Activated CD4-positive, alpha-beta T cell treated with anti-CD3 and anti-CD28 coated beads, Interleukin-2, amount 10 ng/mL, durations not matched to agents 7 days and 5 days (primary cell): ENCODE data around the gene USP48. TPM values are rescaled to one million over a fixed set of nuclear protein-coding genes. Genes with fewer than 3 reads are reported as not detected.

ENCODE experiments used
- CTCF ChIA-PET: fragments of 350-600 bp; sonication (Branson Sonifier 250); formaldehyde crosslinking; loops from one replicate; lab custom pipeline; 2021; ENCODE audit warnings: antibody characterized with exemption; lab: Charles Lee
- POLR2A ChIA-PET: fragments of 350-600 bp; sonication (Branson Sonifier 250); formaldehyde crosslinking; loops from one replicate; lab custom pipeline; 2021; ENCODE audit warnings: antibody characterized with exemption; lab: Charles Lee
- DNase-seq: peaks from one replicate; pipeline ENCODE4 v3.0.0-alpha.2; 2020
- H3K27ac Mint-ChIP-seq: one replicate; pipeline ENCODE4 v1.8.0; 2021; ENCODE audit warnings: mild to moderate bottlenecking, moderate library complexity, mixed read lengths
- H3K27me3 Mint-ChIP-seq: one replicate; pipeline ENCODE4 v1.8.0; 2021; ENCODE audit warnings: mixed read lengths
- H3K36me3 Mint-ChIP-seq: one replicate; pipeline ENCODE4 v1.8.0; 2021; ENCODE audit warnings: low read depth, mixed read lengths
- H3K4me1 Mint-ChIP-seq: one replicate; pipeline ENCODE4 v1.8.0; 2021; ENCODE audit warnings: mixed read lengths
- H3K4me3 Mint-ChIP-seq: one replicate; pipeline ENCODE4 v1.8.0; 2021; ENCODE audit warnings: mild to moderate bottlenecking, moderate library complexity, mixed read lengths
- H3K9me3 Mint-ChIP-seq: one replicate; pipeline ENCODE4 v1.8.0; 2021; ENCODE audit warnings: mixed read lengths
- total RNA-seq, 2 experiments: library from RNA; stranded (reverse); gene quantifications; one replicate each; pipeline ENCODE4 v1.2.3, GENCODE V29; 2021

Gene USP48
- total RNA-seq, 2 experiments from 2014 or later = 70.9 to 80.6 TPM

DNA sequence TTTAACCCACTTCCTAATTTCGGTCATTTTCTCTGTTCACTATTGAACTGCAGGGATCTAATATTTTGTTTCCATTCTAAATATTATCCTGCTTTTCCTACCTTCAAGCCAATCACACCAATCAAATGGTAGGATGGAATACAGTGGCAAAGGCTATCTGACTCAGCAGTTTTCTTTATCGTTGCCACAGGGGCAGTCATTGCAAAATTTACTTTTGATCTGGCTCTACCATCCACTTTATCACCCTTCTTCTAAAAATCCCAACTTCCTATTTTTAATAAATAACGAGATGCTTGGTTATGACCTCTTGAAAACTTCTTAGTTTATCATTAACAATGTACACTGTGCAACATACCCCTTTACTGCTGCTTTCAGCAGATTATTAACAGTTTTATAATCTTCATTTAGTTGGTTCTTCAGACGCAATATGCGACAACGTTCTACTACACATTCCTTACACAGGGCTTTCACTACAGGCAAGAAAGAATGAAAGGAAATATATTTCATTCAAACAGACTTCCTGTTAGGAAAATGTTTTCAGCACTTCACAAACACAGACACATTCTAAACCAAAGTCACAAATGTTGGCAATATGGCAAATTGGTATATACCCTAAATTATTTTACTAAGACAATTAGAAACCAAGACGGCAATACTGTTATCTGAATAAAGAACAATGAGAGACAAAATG lies 61.5 kb downstream of the USP48 start:
- peaks cover 43% of the 10 kb centered on the region for H3K36me3 Mint-ChIP-seq
- H3K4me1 Mint-ChIP-seq = no peaks in the 10 kb centered on the region
- H3K9me3 Mint-ChIP-seq = no peaks in the 10 kb centered on the region
- no peak overlapping the region for H3K27ac Mint-ChIP-seq
- CTCF ChIA-PET = interaction anchor here (0.6 kb wide), 1 partner anchor 23 kb away, joined by 3 read pairs; no protein-coding TSS in a partner anchor
- DNase-seq = no peak
- no peaks in the 10 kb centered on the region for H3K27me3 Mint-ChIP-seq
- H3K4me3 Mint-ChIP-seq = no peak overlapping the region
- POLR2A ChIA-PET = no interaction called here

DNA sequence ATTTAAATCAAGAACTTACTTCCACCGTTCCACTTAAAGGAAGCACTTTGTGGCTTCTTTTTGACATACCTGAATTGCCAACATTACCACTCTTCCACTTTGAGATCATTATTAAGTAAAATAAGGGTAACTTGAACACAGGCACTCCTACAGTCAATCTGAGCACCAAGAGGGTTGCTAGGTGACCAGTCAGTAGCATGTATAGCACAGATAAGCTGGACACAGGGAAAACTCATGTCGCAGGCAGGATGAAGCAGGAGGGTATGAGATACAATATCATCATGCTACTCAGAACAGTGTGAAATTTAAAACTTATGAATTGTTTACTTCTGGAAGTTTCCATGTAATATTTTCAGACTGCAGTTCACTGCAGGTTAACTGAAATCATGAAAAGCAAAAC lies 66.8 kb downstream of the USP48 start:
- no peaks in the 10 kb centered on the region for H3K9me3 Mint-ChIP-seq
- ChIA-PET CTCF (no interaction called here), POLR2A (no interaction called here)
- peaks cover 2% of the 10 kb centered on the region for H3K4me1 Mint-ChIP-seq
- H3K27ac Mint-ChIP-seq = no peak overlapping the region
- peaks cover 59% of the 10 kb centered on the region for H3K36me3 Mint-ChIP-seq
- H3K4me3 Mint-ChIP-seq = no peak overlapping the region
- no peaks in the 10 kb centered on the region for H3K27me3 Mint-ChIP-seq
- DNase-seq = no peak

DNA sequence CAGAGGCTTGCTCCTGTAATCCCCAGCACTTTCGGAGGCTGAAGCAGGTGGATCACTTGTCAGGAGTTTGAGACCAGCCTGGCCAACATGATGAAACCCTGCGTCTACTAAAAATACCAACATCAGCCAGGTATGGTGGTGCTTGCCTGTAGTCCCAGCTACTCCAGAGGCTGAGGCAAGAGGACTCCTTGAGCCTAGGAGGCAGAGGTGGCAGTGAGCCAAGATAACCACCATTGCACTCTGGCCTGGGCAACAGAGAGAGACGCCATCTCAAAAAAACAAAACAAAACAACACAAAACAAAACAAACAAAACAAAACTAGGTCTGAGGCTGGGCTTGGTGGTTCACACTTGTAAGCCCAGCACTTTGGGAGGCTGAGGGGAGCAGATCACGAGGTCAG lies 75.1 kb downstream of the USP48 start:
- DNase-seq = no peak
- H3K36me3 Mint-ChIP-seq = peaks cover 42% of the 10 kb centered on the region
- ChIA-PET POLR2A (no interaction called here), CTCF (interaction anchor here (0.7 kb wide), 1 partner anchor 21 kb away, joined by 3 read pairs; no protein-coding TSS in a partner anchor)
- H3K27ac Mint-ChIP-seq = no peak overlapping the region
- no peaks in the 10 kb centered on the region for H3K27me3 Mint-ChIP-seq
- H3K4me3 Mint-ChIP-seq = no peak overlapping the region
- peaks cover 18% of the 10 kb centered on the region for H3K4me1 Mint-ChIP-seq
- H3K9me3 Mint-ChIP-seq = no peaks in the 10 kb centered on the region

DNA sequence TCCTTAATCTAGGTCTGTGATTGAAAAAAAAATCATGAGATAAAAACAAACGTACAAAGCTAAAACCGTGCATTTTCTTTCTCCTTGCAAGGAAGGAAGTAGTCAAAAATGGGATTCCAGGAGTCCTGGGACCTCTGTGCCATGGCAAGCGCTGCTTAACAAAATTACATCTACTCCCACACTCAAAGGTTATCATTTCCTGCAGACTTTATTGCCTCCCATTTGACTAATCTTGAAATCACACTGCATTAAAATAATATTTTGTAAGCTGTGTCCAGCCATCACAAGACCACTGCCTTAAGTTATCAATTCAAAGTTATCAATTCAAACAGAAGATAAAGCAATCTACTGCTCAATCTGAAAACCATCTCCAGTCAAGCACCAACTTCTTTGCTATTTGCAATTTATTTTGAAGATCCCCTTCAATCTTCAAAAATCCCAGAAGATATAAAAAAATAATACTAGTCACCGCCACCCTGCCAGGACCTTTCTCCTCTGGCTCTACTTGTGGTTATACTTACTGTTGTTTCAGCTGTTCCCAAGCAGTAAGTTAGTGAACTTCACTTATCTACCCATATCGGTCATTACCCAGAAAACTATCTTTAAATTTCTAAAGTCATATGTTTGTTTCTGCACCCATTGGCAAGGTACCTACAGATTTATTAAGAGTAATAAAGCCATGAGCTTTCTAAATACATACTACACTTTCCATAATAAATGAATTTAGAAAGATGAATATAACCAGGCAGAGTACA lies 75.7 kb downstream of the USP48 start:
- Mint-ChIP-seq H3K27me3 (no peaks in the 10 kb centered on the region), H3K36me3 (peaks cover 45% of the 10 kb centered on the region), H3K4me3 (no peak overlapping the region), H3K4me1 (peaks cover 18% of the 10 kb centered on the region), H3K9me3 (no peaks in the 10 kb centered on the region), H3K27ac (no peak overlapping the region)
- CTCF ChIA-PET = interaction anchor here (0.6 to 1.5 kb wide), 3 partner anchors 12 to 1349 kb away, joined by 3 read pairs; no protein-coding TSS in a partner anchor
- POLR2A ChIA-PET = no interaction called here
- no peak for DNase-seq

DNA sequence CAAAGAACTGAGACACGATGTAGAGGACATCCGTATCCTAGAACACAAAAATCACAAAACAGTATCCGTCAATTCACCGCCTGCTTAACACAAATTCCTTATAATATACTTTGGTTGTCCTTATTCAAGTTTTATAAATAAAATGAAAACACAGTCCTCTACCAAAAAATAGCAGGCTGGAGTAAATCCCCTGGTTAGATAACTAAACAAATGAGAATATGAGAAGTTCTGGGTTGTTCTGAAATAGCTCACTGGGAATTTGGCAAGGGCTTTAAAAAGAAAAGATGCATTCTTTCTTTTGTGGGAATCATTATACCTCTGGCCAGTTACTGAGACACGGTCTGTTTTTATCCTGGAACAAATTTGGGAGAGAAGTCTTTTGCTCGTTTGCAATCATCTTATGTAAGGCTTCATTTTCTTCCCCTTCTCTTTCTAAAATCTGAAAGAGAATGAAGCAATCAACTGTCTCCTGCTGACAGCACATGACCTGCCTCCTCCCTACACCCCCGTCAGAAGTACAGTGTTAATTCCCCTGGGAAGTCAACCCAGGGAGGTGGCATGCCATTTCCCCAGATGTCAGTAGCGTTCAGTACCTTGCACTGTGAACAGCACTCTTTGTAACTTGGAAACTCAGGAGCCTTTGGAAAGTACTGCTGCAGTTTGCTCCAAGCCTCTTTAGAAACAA lies 76.7 kb downstream of the USP48 start:
- Mint-ChIP-seq H3K4me1 (peaks cover 20% of the 10 kb centered on the region), H3K27me3 (no peaks in the 10 kb centered on the region), H3K9me3 (no peaks in the 10 kb centered on the region), H3K4me3 (no peak overlapping the region), H3K36me3 (peaks cover 43% of the 10 kb centered on the region), H3K27ac (no peak overlapping the region)
- ChIA-PET CTCF (interaction anchor here (0.9 to 1.5 kb wide), 2 partner anchors 13 to 16 kb away, joined by 3 read pairs; no protein-coding TSS in a partner anchor), POLR2A (no interaction called here)
- DNase-seq = no peak

DNA sequence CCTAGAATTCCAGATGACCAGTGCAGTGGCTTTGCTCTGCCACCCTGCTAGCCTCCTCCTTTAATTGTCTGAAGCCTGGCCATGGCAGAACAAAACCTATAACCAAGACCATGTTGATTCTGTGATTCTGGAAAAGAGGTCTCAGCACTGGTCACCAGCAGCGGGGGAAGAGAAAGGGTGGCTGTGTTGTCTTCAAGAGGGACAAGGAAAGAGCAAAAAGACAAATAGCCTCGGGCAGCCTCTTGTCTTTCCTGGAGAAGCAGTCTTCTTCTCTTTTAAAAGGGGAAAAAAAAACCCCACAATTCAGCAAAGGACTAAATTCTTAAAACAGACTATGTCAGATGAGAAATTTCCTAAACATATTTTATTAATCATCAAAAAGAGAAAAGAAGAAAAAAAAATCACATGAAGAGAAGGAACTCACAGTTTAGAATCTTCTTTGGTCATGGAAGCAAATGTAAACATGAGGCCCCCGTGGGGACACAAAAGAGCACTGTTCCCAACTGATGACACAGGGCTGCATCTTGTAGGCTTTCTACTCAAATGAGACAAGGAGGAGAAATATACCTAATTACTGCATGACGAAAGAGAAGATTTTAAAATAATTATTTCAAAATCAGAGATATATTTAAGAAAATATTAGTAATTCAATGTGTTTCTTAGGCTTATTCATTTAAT lies 77.5 kb downstream of the USP48 start:
- CTCF ChIA-PET = no interaction called here
- no peak for DNase-seq
- POLR2A ChIA-PET = no interaction called here
- no peak overlapping the region for H3K4me3 Mint-ChIP-seq
- H3K27me3 Mint-ChIP-seq = no peaks in the 10 kb centered on the region
- H3K9me3 Mint-ChIP-seq = no peaks in the 10 kb centered on the region
- peaks cover 47% of the 10 kb centered on the region for H3K36me3 Mint-ChIP-seq
- H3K4me1 Mint-ChIP-seq = peaks cover 23% of the 10 kb centered on the region
- H3K27ac Mint-ChIP-seq = no peak overlapping the region

DNA sequence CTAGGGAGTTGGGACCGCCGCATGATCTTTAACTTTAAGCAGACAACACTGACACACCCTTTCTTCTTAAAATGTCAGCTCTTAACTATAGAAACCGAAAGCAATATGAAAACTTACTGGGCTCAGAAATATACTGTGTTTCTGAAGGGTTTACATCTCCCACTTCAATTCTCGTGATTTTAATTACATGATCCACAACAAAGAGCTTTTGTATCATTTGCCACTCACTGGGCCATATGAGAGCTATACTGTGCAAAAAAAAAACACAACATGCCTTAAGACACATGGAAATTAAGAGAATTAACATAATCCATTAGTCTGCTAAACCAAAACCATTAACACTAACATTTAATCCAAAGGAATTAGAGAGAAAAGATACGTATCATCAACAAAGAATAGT lies 78.8 kb downstream of the USP48 start:
- ChIA-PET CTCF (interaction anchor here (0.6 to 1.1 kb wide), 2 partner anchors 26 to 93 kb away, joined by 3 read pairs; no protein-coding TSS in a partner anchor), POLR2A (no interaction called here)
- Mint-ChIP-seq H3K27ac (peak overlapping the region; percentile 10), H3K36me3 (peaks cover 52% of the 10 kb centered on the region), H3K9me3 (no peaks in the 10 kb centered on the region), H3K4me1 (peaks cover 29% of the 10 kb centered on the region), H3K27me3 (no peaks in the 10 kb centered on the region), H3K4me3 (no peak overlapping the region)
- no peak for DNase-seq

DNA sequence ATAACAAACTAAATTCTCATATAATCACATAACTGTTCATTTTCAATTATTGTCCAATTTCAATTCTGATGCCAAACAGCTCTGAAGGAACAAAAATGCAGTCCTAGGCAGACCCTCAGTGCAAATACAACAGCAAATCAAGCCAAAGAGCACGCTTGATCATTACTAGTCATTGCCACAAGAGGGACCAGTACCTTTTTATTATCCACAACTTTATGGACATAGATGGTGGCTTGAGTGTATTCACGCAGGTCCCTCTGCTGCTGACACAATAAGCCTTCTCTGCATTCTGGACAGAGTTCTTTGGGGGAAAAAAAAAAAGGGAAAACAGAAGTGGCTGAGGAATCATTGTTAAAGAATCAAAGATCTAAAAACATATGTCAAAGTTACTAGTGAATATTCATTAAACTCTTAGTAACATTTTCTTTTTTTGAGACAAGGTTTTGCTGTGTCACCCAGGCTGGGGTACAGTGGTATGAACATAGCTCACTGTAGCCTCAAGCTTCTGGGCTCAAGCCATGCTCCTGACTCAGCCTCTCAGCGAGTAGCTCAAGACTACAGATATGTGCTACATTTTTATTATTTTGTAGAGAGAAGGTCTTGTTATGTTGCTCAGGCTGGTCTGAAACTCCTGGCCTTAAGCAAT lies 79.5 kb downstream of the USP48 start:
- no peak overlapping the region for H3K4me3 Mint-ChIP-seq
- H3K9me3 Mint-ChIP-seq = no peaks in the 10 kb centered on the region
- peaks cover 53% of the 10 kb centered on the region for H3K36me3 Mint-ChIP-seq
- peaks cover 29% of the 10 kb centered on the region for H3K4me1 Mint-ChIP-seq
- ChIA-PET CTCF (interaction anchor here (0.6 to 1.1 kb wide), 2 partner anchors 26 to 68 kb away, joined by 3 read pairs; no protein-coding TSS in a partner anchor), POLR2A (no interaction called here)
- DNase-seq = no peak
- no peaks in the 10 kb centered on the region for H3K27me3 Mint-ChIP-seq
- peak overlapping the region; percentile 26 for H3K27ac Mint-ChIP-seq

DNA sequence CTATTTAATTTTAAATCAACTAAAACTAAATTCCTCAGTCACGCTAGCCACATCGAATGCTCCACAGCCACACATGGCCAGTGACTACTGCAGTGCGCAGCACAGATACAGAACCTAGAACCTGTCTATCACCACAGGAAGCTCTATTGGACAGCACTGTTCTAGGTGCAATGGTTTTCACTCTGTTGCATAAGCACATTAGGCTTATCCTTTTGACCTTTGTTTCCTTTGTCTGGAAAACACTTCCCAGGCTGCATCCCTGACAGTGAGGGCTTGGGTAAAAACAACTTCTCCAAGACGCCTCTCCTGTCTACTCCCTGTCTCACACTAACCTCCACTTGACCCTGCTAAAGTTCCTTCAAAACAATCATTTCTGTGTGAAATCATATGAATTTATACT lies 80.2 kb downstream of the USP48 start:
- no peak overlapping the region for H3K4me3 Mint-ChIP-seq
- ChIA-PET POLR2A (no interaction called here), CTCF (no interaction called here)
- DNase-seq = no peak
- peaks cover 53% of the 10 kb centered on the region for H3K36me3 Mint-ChIP-seq
- no peaks in the 10 kb centered on the region for H3K9me3 Mint-ChIP-seq
- H3K27me3 Mint-ChIP-seq = no peaks in the 10 kb centered on the region
- no peak overlapping the region for H3K27ac Mint-ChIP-seq
- H3K4me1 Mint-ChIP-seq = peaks cover 34% of the 10 kb centered on the region

DNA sequence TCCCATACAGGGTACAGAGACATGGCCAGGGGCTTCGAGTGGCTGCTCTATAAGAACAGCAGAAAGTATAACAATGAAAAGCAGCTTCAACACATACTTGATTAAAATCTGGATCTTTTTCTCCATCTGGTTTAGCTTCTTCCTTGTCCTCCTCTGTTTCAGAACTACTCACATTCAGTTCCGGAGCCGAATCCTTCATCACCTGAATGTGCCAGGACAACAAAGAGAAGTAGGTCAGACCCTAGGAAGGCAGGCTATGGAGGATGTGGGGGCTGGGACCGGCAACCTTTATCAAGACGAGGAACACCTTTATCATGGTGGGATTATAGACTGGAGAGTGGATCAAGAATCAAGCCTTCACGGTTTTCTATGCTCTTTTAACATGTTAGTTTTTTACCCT lies 81.5 kb downstream of the USP48 start:
- POLR2A ChIA-PET = no interaction called here
- Mint-ChIP-seq H3K4me3 (no peak overlapping the region), H3K36me3 (peaks cover 52% of the 10 kb centered on the region)

DNA sequence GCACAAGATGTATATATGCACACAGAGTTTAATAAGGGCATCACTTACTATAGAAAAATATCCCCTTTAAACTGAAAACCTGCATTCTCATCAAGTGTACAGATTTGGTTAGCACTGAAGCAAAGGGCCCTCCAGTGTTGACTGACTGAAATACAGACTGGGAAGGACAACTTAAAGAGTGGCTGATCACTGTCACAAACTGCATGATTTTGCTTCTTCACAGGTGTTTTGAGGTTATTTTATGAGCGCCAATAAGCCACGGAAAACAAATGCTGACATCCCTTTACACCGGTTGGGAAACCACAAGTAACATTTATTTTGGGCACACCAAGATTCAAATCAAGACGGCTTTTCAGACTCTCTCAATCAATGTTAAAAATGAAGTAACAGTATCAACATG lies 82.9 kb downstream of the USP48 start:
- peaks cover 46% of the 10 kb centered on the region for H3K36me3 Mint-ChIP-seq
- H3K27ac Mint-ChIP-seq = peak overlapping the region; percentile 65
- H3K4me3 Mint-ChIP-seq = no peak overlapping the region
- peaks cover 29% of the 10 kb centered on the region for H3K4me1 Mint-ChIP-seq
- H3K9me3 Mint-ChIP-seq = no peaks in the 10 kb centered on the region
- peak; percentile 8 for DNase-seq
- no peaks in the 10 kb centered on the region for H3K27me3 Mint-ChIP-seq
- ChIA-PET POLR2A (no interaction called here), CTCF (no interaction called here)

More for the DNA sequence above, 81.5 kb downstream of the USP48 start:
- no peaks in the 10 kb centered on the region for H3K9me3 Mint-ChIP-seq
- DNase-seq = no peak
- CTCF ChIA-PET = no interaction called here
- peaks cover 34% of the 10 kb centered on the region for H3K4me1 Mint-ChIP-seq
- H3K27me3 Mint-ChIP-seq = no peaks in the 10 kb centered on the region
- H3K27ac Mint-ChIP-seq = no peak overlapping the region

DNA sequence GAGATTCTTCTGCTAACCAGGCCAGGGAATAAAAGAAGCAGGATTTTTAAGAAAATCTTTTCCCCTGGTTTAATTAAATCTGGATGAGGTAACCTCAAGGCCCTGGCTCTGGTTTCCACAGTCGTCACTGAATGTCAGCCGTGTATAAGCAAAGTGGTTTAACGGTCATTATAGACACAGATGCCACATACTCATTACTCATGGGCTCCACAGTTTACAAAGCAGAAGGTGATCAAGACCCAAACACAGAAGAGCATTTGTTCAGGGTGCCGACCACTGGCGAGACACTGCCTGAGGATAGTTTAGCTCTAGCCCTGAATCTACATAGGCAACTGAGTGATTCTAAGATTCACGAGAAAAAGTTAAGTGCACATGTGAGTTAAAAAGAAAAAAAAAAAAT lies 86.0 kb downstream of the USP48 start:
- H3K36me3 Mint-ChIP-seq = peaks cover 43% of the 10 kb centered on the region
- H3K4me1 Mint-ChIP-seq = peaks cover 16% of the 10 kb centered on the region
- H3K4me3 Mint-ChIP-seq = no peak overlapping the region
- no peak overlapping the region for H3K27ac Mint-ChIP-seq
- no peaks in the 10 kb centered on the region for H3K27me3 Mint-ChIP-seq
- no peaks in the 10 kb centered on the region for H3K9me3 Mint-ChIP-seq
- DNase-seq = no peak
- ChIA-PET POLR2A (no interaction called here), CTCF (no interaction called here)
